CD4-positive, alpha-beta T cell treated with Interleukin-2 at 100 ng/mL for 4 hours (primary cell): ENCODE measurements around the gene EFNA1.
A peak's percentile ranks its signal among the peaks of the same experiment; 100 is the strongest.

ENCODE experiments used
- DNase-seq: peaks from one replicate; pipeline ENCODE4 v3.0.0-alpha.2; 2020; ENCODE audit warnings: low spot score

The EFNA1 gene

DNA sequence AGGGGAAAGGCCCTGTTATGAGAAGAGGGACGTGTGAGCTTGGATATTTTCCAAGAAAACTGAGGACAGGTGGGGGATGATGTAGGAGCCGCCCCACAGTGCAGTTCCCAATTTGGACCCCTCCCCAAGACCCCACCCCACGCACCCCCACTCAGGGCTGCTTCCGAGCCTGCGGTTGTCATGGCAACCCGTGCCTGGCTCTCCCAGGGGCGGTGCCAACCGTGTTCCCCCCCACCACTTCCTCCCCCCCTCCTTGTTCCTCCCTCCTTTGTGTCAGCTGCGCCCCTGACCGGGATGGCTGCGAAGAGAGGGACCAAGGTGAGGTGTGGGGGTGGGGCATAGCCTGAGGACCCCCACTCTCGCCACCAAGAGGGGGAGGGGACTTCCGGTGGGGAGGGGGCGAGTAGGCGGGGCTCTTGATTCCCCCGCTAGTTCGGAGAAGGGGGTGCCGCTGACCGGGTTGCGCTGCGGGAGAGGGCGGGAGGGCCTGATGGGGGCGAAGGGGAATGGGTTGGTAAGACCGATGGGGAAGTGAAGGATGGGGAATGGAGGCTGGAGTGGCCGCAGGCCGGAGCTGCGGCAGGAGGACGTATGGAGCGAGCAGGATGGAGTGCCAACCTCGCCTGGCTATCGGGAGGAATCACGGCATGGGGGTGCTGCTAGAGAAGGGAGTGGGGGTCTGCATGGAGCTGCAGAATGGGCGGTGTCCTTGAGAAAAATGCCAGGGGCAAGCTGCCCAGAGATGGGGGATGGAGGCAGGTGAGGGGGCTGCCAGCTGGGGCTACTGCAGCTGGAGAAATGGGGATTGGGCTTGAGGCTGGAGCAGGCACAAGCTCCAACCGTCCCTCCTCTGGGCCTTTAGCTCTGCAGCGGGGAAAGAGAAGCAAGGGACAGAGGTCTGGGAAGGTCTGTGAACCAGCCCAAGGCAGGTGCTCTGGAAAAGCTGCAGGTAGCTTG is 46.9 kb downstream of the EFNA1 start:
- peak; percentile 73 for DNase-seq

DNA sequence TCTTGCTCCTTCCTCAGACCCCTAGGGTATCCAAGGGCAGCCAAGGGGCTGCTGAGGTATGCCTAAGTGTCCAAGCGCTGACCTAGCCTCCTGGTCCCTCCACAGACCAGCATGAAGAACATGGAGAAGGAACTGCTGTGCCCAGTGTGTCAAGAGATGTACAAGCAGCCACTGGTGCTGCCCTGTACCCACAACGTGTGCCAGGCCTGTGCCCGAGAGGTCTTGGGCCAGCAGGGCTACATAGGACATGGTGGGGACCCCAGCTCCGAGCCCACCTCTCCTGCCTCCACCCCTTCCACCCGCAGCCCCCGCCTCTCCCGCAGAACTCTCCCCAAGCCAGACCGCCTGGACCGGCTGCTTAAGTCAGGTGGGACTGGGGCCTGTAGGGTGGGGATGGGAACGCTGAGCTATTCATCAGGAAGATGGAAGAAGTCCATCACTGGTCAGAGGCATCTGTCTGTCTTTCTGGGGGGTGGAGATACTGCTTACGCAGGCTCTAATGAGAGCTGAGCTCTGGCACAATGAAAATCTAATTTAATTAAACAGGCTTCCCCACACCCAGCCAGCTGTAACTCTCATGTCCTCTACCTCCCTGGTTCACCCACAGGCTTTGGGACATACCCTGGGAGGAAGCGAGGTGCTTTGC is 47.7 kb downstream of the EFNA1 start:
- no peak for DNase-seq

DNA sequence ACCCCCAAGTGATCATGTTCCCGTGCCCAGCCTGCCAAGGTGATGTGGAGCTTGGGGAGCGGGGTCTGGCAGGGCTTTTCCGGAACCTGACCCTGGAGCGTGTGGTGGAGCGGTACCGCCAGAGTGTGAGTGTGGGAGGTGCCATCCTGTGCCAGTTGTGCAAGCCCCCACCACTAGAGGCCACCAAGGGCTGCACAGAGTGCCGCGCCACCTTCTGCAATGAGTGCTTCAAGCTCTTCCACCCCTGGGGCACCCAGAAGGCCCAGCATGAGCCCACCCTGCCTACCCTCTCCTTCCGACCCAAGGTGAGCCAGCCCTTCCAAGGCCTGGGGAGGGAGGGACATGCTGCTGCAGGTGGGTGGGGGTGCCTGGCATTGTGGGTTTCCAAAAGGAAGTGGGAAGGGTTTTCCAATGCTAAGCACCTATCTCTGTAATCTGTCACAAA is 48.3 kb downstream of the EFNA1 start:
- peak; percentile 30 for DNase-seq

DNA sequence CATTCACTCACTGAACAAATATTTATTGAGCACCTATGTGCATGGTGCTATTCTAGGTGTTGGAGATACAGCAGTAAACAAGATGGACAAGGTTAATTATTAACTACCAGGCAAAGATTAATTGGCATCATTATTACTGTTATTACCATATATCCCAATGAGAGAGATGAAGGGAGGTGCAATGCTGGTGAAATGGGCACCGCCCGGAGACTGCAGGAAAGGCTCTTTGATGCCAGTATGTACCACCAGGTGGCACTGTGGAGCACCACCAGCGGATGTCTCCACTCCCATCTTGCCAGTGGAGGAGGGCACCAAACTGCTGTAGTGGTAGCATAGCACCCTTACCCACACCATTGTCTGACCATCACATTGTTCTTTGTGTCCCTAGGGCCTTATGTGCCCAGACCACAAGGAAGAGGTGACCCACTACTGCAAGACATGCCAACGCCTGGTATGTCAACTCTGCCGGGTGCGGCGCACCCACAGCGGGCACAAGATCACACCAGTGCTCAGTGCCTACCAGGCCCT is 48.9 kb downstream of the EFNA1 start:
- DNase-seq = peak; percentile 89

DNA sequence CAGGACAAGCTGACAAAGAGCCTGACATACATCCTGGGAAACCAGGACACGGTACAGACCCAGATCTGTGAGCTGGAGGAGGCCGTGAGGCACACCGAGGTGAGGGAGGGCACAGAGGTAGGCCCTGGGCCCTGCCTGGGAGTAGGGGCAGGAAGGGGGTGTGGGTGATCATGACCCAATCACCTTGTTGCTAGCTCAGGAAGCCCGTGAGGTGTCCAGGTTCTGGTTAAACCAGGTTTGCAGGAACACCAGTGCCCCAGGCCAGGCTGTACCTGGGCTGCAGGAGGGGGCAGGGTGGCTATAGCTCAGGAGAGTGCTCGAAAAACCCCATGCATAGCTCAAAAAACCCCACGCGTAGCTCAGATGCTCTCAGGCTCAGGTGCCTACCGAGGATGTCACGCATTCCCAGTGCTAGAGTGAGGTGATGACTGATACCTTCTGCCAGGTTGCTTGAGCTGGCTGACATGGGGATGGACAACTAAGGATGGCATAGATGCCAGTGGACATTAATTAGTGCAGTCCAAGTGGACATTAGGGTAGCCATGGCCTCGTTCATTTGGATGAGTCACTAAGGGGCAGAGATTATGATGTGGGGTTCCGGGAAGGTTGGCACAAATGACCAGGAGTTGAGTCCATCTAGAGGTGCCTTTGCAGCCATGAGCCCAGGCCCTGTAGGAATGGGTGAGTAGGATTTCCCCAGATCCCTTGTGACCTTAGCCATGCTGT is 49.7 kb downstream of the EFNA1 start:
- no peak for DNase-seq

DNA sequence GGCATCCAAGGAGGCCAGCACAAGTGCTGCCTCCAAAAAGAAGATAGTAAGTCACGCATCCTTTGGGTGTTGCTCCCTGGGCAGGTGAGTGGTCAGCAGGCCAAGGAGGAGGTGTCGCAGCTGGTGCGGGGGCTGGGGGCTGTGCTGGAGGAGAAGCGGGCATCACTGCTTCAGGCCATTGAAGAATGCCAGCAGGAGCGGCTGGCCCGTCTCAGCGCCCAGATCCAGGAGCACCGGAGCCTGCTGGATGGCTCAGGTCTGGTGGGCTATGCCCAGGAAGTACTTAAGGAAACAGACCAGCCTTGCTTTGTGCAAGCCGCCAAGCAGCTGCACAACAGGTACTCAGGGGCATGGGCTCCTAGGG is 50.2 kb downstream of the EFNA1 start:
- DNase-seq = no peak

DNA sequence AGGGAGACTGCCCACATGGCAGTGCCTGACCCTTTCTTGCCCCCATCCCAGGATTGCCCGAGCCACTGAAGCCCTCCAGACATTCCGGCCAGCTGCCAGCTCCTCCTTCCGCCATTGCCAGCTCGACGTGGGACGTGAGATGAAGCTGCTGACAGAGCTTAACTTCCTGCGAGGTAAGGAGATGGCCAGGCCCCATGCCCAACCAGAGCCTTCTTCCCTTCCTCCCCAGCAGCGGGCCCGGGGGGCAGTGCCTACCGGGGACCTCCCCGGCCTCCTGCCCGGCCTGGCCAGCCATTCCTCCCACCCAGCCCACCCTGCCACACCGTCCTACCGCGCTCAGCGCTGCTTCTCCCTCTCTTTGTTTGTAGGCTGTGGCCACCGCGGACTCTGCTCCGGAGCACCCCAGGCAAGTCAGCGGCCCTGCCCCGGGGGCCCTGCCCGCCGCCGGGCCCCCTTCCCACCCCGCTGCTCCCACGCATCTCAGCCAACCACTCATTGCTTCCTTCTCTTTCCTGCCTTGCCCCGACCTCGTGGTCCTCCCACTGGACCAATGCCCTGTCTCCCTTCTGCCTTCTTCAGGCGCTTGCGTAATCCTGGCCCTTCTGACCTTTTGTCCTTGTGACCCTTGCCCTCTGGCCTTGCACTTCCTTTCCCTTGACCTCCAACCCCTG is 50.9 kb downstream of the EFNA1 start:
- DNase-seq = no peak

DNA sequence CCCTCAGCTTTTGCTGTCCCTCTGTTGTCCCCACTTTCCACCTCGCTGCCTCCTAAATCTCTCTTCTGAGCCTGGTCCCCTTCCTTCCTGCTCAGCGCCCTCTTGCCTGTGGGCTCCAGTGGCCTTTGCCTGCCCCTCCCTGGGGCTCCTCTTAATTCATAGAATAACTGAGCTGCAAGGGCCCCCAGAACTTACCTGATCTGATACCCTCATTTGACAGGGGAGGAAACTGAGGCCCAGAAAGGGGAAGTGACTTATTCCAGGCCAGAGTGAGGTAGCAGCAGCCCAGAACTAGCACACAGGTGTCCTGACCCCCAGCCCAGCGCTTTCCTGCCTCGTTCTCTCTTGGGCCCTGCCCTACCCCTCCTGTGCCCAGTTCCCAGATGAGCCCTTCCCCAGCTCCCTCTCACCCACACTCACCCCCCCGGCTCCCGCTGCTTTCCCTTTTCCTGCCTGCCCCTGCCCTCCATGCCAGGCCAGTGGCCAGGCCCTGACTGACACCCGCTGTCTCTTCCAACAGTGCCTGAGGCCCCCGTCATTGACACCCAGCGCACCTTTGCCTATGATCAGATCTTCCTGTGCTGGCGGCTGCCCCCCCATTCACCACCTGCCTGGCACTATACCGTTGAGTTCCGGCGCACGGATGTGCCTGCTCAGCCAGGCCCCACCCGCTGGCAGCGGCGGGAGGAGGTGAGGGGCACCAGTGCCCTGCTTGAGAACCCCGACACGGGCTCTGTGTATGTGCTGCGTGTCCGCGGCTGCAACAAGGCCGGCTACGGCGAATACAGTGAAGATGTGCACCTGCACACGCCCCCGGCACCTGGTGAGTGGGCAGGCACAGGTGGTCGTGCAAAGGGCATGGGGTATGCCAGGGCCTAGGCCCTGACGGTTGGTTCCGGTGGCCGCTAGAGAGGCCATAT is 51.7 kb downstream of the EFNA1 start:
- no peak for DNase-seq

DNA sequence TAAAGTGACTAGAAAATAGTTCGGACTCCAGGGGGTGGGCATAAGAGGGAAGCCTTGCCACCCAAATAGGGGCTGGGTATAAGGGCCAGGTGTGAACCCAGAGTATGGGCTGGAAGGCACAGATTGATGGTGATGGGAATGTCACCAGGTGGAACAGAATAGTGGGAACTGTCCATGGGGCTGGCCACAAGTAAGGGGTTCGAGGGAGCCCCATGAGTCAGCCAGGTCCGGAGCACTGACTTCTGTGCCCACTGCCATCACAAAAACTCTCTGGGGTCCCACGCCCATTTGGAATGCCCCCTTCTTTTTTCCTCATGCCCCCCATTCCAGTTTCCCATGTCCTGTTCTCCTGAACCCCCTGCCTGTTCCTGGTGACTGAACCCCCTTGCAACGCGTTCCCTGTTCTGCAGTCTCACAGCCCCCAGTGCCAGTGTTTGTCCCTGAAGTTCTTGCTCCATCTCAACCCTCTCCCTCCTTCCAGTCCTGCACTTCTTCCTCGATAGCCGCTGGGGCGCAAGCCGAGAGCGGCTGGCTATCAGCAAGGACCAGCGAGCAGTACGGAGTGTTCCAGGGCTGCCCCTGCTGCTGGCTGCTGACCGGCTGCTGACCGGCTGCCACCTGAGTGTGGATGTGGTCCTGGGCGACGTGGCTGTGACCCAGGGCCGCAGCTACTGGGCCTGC is 53.8 kb downstream of the EFNA1 start:
- no peak for DNase-seq

DNA sequence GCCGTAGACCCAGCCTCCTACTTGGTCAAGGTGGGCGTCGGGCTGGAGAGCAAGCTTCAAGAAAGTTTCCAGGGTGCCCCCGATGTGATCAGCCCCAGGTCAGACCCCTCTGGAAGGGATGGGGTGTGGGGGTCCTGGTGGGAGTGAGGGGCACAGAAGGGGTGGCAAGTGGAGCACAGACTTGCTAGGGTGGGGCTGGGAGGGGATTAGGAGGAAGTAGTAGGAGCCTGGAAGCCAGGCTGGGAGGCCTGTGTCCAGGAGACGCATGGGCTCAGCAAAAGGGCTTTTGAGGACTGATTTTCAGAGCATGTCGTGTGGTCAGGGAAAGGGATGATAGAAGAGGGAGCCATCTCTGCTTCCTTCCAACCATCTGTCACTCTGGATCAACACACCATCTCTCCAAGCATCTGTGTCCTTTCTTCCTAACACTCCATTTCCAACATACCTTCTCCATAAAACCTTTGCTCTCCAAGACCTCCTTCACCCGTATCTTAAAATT is 54.4 kb downstream of the EFNA1 start:
- DNase-seq = no peak

DNA sequence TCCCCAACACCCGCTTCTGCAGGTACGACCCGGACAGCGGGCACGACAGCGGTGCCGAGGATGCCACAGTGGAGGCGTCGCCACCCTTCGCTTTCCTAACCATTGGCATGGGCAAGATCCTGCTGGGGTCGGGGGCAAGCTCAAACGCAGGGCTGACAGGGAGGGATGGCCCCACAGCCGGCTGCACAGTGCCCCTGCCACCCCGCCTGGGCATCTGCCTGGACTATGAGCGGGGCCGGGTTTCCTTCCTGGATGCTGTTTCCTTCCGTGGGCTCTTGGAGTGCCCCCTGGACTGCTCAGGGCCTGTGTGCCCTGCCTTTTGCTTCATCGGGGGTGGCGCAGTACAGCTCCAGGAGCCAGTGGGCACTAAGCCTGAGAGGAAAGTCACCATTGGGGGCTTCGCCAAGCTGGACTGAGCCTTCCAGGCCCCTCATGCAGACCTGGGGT is 56.1 kb downstream of the EFNA1 start:
- DNase-seq = no peak

DNA sequence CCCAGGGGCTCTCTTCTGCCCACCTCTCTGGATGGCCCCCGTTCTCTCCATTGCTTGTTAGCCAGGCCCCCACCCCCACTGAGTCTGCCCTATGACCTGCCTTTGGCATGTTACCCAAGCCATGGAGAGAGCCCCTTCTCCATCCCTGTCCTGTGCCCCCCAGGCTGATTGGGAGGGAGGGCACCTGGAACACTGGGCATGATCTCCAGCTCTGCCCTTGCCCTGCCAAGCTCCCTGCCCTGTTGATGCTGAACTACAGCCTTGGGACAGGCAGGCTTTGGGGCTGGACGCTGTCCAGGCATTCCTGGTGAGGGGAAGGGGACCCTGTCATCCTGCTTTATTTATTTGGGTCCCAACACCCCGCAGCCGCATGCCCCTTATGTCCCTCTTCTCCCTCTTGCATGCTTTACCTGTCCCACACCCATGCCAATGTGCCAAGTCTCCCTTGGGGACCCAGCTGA is 56.7 kb downstream of the EFNA1 start:
- DNase-seq = no peak
